ENCODE data around the gene SDF2. TPM values are rescaled to one million over a fixed set of nuclear protein-coding genes. Genes with fewer than 3 reads are reported as not detected.

Gene SDF2
- total and polyA plus RNA-seq, 2 experiments from 2014 or later: 32.5 to 54.6 TPM

- no peaks in the 10 kb centered on the region for H3K27me3 ChIP-seq (ENCODE audit: insufficient read depth)
- no peak for TF ChIP-seq EZH2 (IDR thresholded peaks at IDR 0.05; ENCODE audit: low read depth, unreplicated experiment)
- TF ChIP-seq EZH2phosphoT487 (IDR thresholded peaks at IDR 0.05; ENCODE audit: unreplicated experiment): no peak
- TF ChIP-seq NANOG (IDR thresholded peaks at IDR 0.05; ENCODE audit: borderline replicate concordance): no peak
- no peak for TF ChIP-seq ETS1 (IDR thresholded peaks at IDR 0.05)
- TF ChIP-seq ZNF114 (CRISPR knock-in tag; IDR thresholded peaks at IDR 0.05): no peak
- no peak for TF ChIP-seq POLR2AphosphoS5 (IDR thresholded peaks at IDR 0.05; ENCODE audit: low read depth)
- TF ChIP-seq ZNF462 (CRISPR knock-in tag; IDR thresholded peaks at IDR 0.05): no peak
- no peak for TF ChIP-seq JUNB (IDR thresholded peaks at IDR 0.05; ENCODE audit: unreplicated experiment)
- TF ChIP-seq, protein P1, sequence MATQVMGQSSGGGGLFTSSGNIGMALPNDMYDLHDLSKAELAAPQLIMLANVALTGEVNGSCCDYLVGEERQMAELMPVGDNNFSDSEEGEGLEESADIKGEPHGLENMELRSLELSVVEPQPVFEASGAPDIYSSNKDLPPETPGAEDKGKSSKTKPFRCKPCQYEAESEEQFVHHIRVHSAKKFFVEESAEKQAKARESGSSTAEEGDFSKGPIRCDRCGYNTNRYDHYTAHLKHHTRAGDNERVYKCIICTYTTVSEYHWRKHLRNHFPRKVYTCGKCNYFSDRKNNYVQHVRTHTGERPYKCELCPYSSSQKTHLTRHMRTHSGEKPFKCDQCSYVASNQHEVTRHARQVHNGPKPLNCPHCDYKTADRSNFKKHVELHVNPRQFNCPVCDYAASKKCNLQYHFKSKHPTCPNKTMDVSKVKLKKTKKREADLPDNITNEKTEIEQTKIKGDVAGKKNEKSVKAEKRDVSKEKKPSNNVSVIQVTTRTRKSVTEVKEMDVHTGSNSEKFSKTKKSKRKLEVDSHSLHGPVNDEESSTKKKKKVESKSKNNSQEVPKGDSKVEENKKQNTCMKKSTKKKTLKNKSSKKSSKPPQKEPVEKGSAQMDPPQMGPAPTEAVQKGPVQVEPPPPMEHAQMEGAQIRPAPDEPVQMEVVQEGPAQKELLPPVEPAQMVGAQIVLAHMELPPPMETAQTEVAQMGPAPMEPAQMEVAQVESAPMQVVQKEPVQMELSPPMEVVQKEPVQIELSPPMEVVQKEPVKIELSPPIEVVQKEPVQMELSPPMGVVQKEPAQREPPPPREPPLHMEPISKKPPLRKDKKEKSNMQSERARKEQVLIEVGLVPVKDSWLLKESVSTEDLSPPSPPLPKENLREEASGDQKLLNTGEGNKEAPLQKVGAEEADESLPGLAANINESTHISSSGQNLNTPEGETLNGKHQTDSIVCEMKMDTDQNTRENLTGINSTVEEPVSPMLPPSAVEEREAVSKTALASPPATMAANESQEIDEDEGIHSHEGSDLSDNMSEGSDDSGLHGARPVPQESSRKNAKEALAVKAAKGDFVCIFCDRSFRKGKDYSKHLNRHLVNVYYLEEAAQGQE (IDR thresholded peaks at IDR 0.05; ENCODE audit: unreplicated experiment): no peak
- no peak for TF ChIP-seq ZNF331 (CRISPR knock-in tag; IDR thresholded peaks at IDR 0.05; ENCODE audit: low read depth)
- TF ChIP-seq, protein P2, sequence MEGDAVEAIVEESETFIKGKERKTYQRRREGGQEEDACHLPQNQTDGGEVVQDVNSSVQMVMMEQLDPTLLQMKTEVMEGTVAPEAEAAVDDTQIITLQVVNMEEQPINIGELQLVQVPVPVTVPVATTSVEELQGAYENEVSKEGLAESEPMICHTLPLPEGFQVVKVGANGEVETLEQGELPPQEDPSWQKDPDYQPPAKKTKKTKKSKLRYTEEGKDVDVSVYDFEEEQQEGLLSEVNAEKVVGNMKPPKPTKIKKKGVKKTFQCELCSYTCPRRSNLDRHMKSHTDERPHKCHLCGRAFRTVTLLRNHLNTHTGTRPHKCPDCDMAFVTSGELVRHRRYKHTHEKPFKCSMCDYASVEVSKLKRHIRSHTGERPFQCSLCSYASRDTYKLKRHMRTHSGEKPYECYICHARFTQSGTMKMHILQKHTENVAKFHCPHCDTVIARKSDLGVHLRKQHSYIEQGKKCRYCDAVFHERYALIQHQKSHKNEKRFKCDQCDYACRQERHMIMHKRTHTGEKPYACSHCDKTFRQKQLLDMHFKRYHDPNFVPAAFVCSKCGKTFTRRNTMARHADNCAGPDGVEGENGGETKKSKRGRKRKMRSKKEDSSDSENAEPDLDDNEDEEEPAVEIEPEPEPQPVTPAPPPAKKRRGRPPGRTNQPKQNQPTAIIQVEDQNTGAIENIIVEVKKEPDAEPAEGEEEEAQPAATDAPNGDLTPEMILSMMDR (conservative IDR thresholded peaks at IDR 0.05; ENCODE audit: low read depth in 2 of 2): no peak
- no peak for TF ChIP-seq CREB1 (CRISPR knock-in tag; IDR thresholded peaks at IDR 0.05; ENCODE audit: low read depth)
- TF ChIP-seq STAT1 (IDR thresholded peaks at IDR 0.05; ENCODE audit: unreplicated experiment): no peak
- H2AFZ ChIP-seq: no peak overlapping the region
- peaks cover 12% of the 10 kb centered on the region for H3K27me3 Mint-ChIP-seq (ENCODE audit: insufficient read depth, low read depth, poor library complexity)
- H3K4me1 ChIP-seq (ENCODE audit: insufficient read depth): no peaks in the 10 kb centered on the region
- H3F3A ChIP-seq (replicated peaks; ENCODE audit: low read depth): 0 out of 2 replicates have a peak, but pooled peaks cover 14% of the 10 kb centered on the region
- no peak overlapping the region for H3K4me3 Mint-ChIP-seq
- no peaks in the 10 kb centered on the region for H3K79me2 ChIP-seq (replicated peaks; ENCODE audit: insufficient read depth)
- H4K20me1 ChIP-seq (replicated peaks; ENCODE audit: insufficient read depth): peaks cover 10% of the 10 kb centered on the region
- no peak overlapping the region for H3K27ac Mint-ChIP-seq
- H3K27ac ChIP-seq (ENCODE audit: low read depth): no peak overlapping the region
- ATAC-seq (no peak), DNase-seq (ENCODE audit: low spot score) (no peak)
- no peaks in the 10 kb centered on the region for H3K9me2 ChIP-seq (ENCODE audit: insufficient read depth)
- H3K9me3 Mint-ChIP-seq: no peaks in the 10 kb centered on the region; the same call in 2 of the 3 replicates
- no peaks in the 10 kb centered on the region for H3K4me1 Mint-ChIP-seq
- H3K4me3 ChIP-seq: no peak overlapping the region
- peaks cover 87% of the 10 kb centered on the region for H3K36me3 ChIP-seq (ENCODE audit: insufficient read depth)
- H3K4me2 ChIP-seq: no peak overlapping the region
- peaks cover 93% of the 10 kb centered on the region for H3K36me3 Mint-ChIP-seq (ENCODE audit: low read depth)
These were observed 20.9 kb upstream of the SDF2 start for GRCh38 chr17:28682655-28683054.

Measured in GM23338 (cell line).